HCT116 (cell line): Measurements from ENCODE around the gene MYO5C. TPM values are rescaled to one million over a fixed set of nuclear protein-coding genes. Genes with fewer than 3 reads are reported as not detected.

Source experiments
- ATAC-seq: fragments of 200-7000 bp; cut with Tn5 transposase; 2 replicates; pipeline ENCODE4 v1.9.1; 2020; ENCODE audit warnings: mild to moderate bottlenecking, moderate library complexity
- BruUV-seq: library from RNA; stranded (reverse); fragments of 400-500 nt; replicated peaks from 2 replicates; lab custom pipeline; 2021; lab: Mats Ljungman, UMichigan
- CTCF ChIA-PET: fragments of 300-600 bp; sonication (Branson Sonifier 250); formaldehyde crosslinking; loops from one replicate; lab custom pipeline; 2021; ENCODE audit warnings: antibody characterized with exemption; lab: Charles Lee
- POLR2A ChIA-PET: fragments of 300-600, 350-600 bp; sonication (Branson Sonifier 250); formaldehyde crosslinking; loops from one replicate; lab custom pipeline; 2021; ENCODE audit warnings: antibody characterized with exemption; lab: Charles Lee
- RAD21 ChIA-PET, 2 experiments: fragments of 300-600 bp; sonication (Branson Sonifier 250); formaldehyde crosslinking; loops; one replicate each; lab custom pipeline; 2023; ENCODE audit warnings: low total read pairs in 2 of 2; ENCODE audit not compliant: uncharacterized antibody in 2 of 2, unreplicated experiment in 2 of 2, low non-redundant PET in 1 of 2; lab: Charles Lee
- DNase-seq: peaks from one replicate; pipeline ENCODE4 v3.0.0-alpha.2; 2010; ENCODE audit warnings: low read depth, low spot score
- H2AFZ ChIP-seq: fragments of 200-600 bp; shearing (Covaris generic), sonication (generic); 2 replicates; pipeline ENCODE4 v1.6.1; 2017; ENCODE audit warnings: low read depth, mixed run types, mixed read lengths, antibody characterized with exemption, low read length; ENCODE audit not compliant: poor library complexity, severe bottlenecking
- H3K27ac ChIP-seq: 2 replicates; pipeline ENCODE4 v1.5.1; 2012; ENCODE audit warnings: low read depth, low read length
- H3K27me3 ChIP-seq: fragments of 200-600 bp; sonication (generic); 2 replicates; pipeline ENCODE4 v1.6.1; 2016; ENCODE audit warnings: mixed run types, low read length, mixed read lengths; ENCODE audit not compliant: insufficient read depth
- H3K36me3 ChIP-seq, 2 experiments: fragments of 200-500 bp in 1 of 2; fragments of 200-600 bp in 1 of 2; sonication (Bioruptor generic) in 1 of 2; sonication (generic) in 1 of 2; 2 replicates each; pipeline versions ENCODE4 v1.5.1 to v1.6.1; 2014 to 2016; ENCODE audit warnings: low read length in 2 of 2, inconsistent platforms in 1 of 2, mixed read lengths in 1 of 2, mixed run types in 1 of 2; ENCODE audit not compliant: insufficient read depth in 2 of 2, control insufficient read depth in 1 of 2
- H3K4me1 ChIP-seq, 2 experiments: fragments of 200-600 bp in 1 of 2; sonication (generic) in 1 of 2; 2 replicates each; pipeline versions ENCODE4 v1.5.1 to v1.6.1; 2012 to 2017; ENCODE audit warnings: low read length in 2 of 2, inconsistent platforms in 1 of 2, mild to moderate bottlenecking in 1 of 2, mixed read lengths in 1 of 2, mixed run types in 1 of 2, moderate library complexity in 1 of 2; ENCODE audit not compliant: insufficient read depth in 2 of 2, control insufficient read depth in 1 of 2
- H3K4me2 ChIP-seq: fragments of 200-600 bp; sonication (generic); 2 replicates; pipeline ENCODE4 v1.6.1; 2017; ENCODE audit warnings: mixed run types, low read length, mixed read lengths
- H3K4me3 ChIP-seq, 2 experiments: fragments of 200-600 bp in 1 of 2; sonication (generic) in 1 of 2; replicated peaks in 1 of 2; 2 replicates each; pipeline ENCODE4 v1.5.1; 2011 to 2016; ENCODE audit warnings: low read length in 2 of 2, control low read depth in 1 of 2, low read depth in 1 of 2, mild to moderate bottlenecking in 1 of 2, mixed read lengths in 1 of 2, mixed run types in 1 of 2
- H3K79me2 ChIP-seq: fragments of 200-600 bp; sonication (generic); 2 replicates; pipeline ENCODE4 v1.6.1; 2017; ENCODE audit warnings: mild to moderate bottlenecking, mixed run types, low read length, moderate library complexity, mixed read lengths; ENCODE audit not compliant: insufficient read depth
- H3K9ac ChIP-seq: fragments of 200-600 bp; sonication (generic); 2 replicates; pipeline ENCODE4 v1.6.1; 2016; ENCODE audit warnings: low read length, mixed read lengths
- H3K9me2 ChIP-seq: fragments of 200-600 bp; sonication (generic), shearing (Covaris generic); 2 replicates; pipeline ENCODE4 v1.6.1; 2017; ENCODE audit warnings: mixed run types, mild to moderate bottlenecking, moderate library complexity; ENCODE audit not compliant: insufficient read depth
- H3K9me3 ChIP-seq, 2 experiments: fragments of 200-500 bp in 1 of 2; fragments of 200-600 bp in 1 of 2; sonication (Bioruptor generic) in 1 of 2; sonication (generic) in 1 of 2; 2 replicates each; pipeline ENCODE4 v1.6.1; 2014 to 2017; ENCODE audit warnings: low read length in 2 of 2, mixed read lengths in 2 of 2, inconsistent platforms in 1 of 2, low read depth in 1 of 2, mild to moderate bottlenecking in 1 of 2, mixed run types in 1 of 2, moderate library complexity in 1 of 2; ENCODE audit not compliant: control insufficient read depth in 1 of 2, insufficient read depth in 1 of 2
- H4K20me1 ChIP-seq: fragments of 200-600 bp; sonication (generic), shearing (Covaris generic); 2 replicates; pipeline ENCODE4 v1.6.1; 2017; ENCODE audit warnings: mixed run types, mild to moderate bottlenecking, moderate library complexity; ENCODE audit not compliant: insufficient read depth
- CEBPB ChIP-seq: IDR thresholded peaks from 2 replicates; pipeline ENCODE4 v1.6.1; 2012; ENCODE audit warnings: low read depth
- EZH2 ChIP-seq: fragments of 200-600 bp; sonication (generic); IDR thresholded peaks from 2 replicates; pipeline ENCODE4 v1.6.1; 2017; ENCODE audit warnings: antibody characterized with exemption, mixed run types
- EZH2phosphoT487 ChIP-seq: fragments of 200-600 bp; IDR thresholded peaks from 2 replicates; pipeline ENCODE4 v1.6.1; 2018; ENCODE audit warnings: antibody characterized with exemption, borderline replicate concordance
- JUND ChIP-seq: IDR thresholded peaks from 2 replicates; pipeline ENCODE4 v1.6.1; 2012
- MAX ChIP-seq: IDR thresholded peaks from 2 replicates; pipeline ENCODE4 v1.6.1; 2012
- POLR2AphosphoS5 ChIP-seq: IDR thresholded peaks from 2 replicates; pipeline ENCODE4 v1.6.1; 2011; ENCODE audit warnings: mild to moderate bottlenecking, low read depth, low read length, moderate library complexity
- RAD21 ChIP-seq: IDR thresholded peaks from 2 replicates; pipeline ENCODE4 v1.6.1; 2012; ENCODE audit warnings: low read depth, mild to moderate bottlenecking
- SIN3A ChIP-seq: IDR thresholded peaks from 2 replicates; pipeline ENCODE4 v1.6.1; 2012; ENCODE audit warnings: low read depth
- SP1 ChIP-seq: IDR thresholded peaks from 2 replicates; pipeline ENCODE4 v1.6.1; 2012; ENCODE audit warnings: low read depth
- SRF ChIP-seq: IDR thresholded peaks from 2 replicates; pipeline ENCODE4 v1.6.1; 2012; ENCODE audit warnings: low read depth
- TCF7L2 ChIP-seq: IDR thresholded peaks from 2 replicates; pipeline ENCODE4 v1.7.0; 2011; ENCODE audit warnings: borderline replicate concordance, inconsistent platforms; ENCODE audit not compliant: insufficient read depth, insufficient read length; ENCODE audit errors: extremely low read depth
- YY1 ChIP-seq: IDR thresholded peaks from 2 replicates; pipeline ENCODE4 v1.6.1; 2011; ENCODE audit warnings: low read length, low read depth, moderate library complexity, mild to moderate bottlenecking; ENCODE audit not compliant: insufficient replicate concordance; ENCODE audit errors: extremely low read depth
- ZNF274 ChIP-seq: fragments of 200-500 bp; sonication (Bioruptor generic); IDR thresholded peaks from 2 replicates; pipeline ENCODE4 v1.6.1; 2014; ENCODE audit warnings: mild to moderate bottlenecking, low read depth, low read length, inconsistent platforms
- intact Hi-C: fragments of 100-400 bp; cut with micrococcal nuclease; formaldehyde crosslinking; loops from 2 replicates; pipeline ENCODE4 v1.10.0; 2022
- total RNA-seq: library from RNA; stranded (reverse); gene quantifications from one replicate; pipeline ENCODE4 v1.2.1, GENCODE V29; 2021; ENCODE audit not compliant: unreplicated experiment
- TF ChIP-seq, protein P1 (sequence below), 3 experiments: fragments of 200-600 bp in 1 of 3; sonication (generic) in 1 of 3; IDR thresholded peaks in 2 of 3; conservative IDR thresholded peaks in 1 of 3; 2 replicates each; pipeline ENCODE4 v1.5.1; 2012 to 2017; ENCODE audit warnings: low read depth in 2 of 3, low read length in 2 of 3, antibody characterized with exemption in 1 of 3, borderline replicate concordance in 1 of 3, control low read depth in 1 of 3, mild to moderate bottlenecking in 1 of 3, mixed read lengths in 1 of 3, mixed run types in 1 of 3, moderate library complexity in 1 of 3; ENCODE audit not compliant: insufficient read depth in 1 of 3

MYO5C gene
- total RNA-seq, 1 experiment from 2014 or later, result 34.0 TPM

DNA sequence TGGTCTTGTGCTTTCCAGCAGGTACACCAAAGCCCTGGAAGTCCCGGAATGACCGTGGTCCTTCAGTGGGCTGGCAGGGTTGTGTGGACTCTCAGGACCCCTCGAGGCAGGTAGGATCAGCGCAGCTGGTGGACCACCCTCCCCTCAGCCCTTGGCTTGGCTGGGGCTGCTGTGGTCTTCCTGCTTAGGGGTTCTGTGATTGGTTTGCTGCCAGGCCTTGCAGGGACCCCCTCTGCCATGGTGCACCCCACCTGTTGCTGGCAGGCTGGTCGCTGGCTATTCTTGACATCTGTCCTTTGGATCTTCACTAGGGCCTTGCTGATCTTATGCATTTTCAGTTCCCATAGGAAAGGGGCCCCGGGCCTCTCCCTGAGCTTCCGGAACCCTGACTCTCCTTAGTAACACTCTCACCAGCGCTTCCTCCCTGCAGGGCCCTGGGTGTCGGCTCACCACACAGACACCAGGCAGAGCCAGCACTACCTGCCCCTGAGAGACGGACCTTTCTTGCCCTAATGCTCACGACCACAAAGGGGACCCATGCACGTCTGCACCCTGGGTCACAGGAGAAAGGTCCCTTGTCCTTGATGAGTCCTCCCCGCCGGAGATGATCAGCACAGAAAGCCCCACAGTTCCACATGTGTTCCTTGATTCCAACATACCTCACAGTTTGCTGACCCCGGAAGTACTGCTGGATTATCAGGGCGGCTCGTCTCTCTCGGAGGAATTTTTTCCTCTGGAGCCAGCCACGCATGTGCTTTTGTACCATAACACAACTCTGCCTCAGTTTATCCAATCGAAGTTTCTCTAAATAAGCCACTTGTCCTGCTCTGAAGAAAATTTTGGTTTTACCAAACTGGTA is 51.7 kb downstream of the MYO5C start:
- no peaks in the 10 kb centered on the region for H3K9me2 ChIP-seq
- no peak overlapping the region for H3K9ac ChIP-seq
- H3K36me3 ChIP-seq, result peaks cover 27 to 46% of the 10 kb centered on the region in 2 experiments
- H3K79me2 ChIP-seq, result no peaks in the 10 kb centered on the region
- H3K4me1 ChIP-seq, result no peaks in the 10 kb centered on the region
- no peak for TF ChIP-seq ZNF274
- no peak for TF ChIP-seq CEBPB
- TF ChIP-seq POLR2AphosphoS5, result no peak
- ChIA-PET RAD21 (no interaction called here), POLR2A (no interaction called here), CTCF (no interaction called here)
- no peaks in the 10 kb centered on the region for H3K9me3 ChIP-seq
- H2AFZ ChIP-seq, result no peak overlapping the region
- H3K27me3 ChIP-seq, result no peaks in the 10 kb centered on the region
- DNase-seq (no peak), ATAC-seq (no peak)
- BruUV-seq, result no TSS peak
- H3K4me2 ChIP-seq, result no peak overlapping the region
- H3K27ac ChIP-seq, result no peak overlapping the region
- no peak overlapping the region for H3K4me3 ChIP-seq
- H4K20me1 ChIP-seq, result no peaks in the 10 kb centered on the region
- intact Hi-C loops, result no loop called here

GRCh38 chr15:52243286-52243685 is 52.3 kb downstream of the MYO5C start:
- ChIA-PET POLR2A (no interaction called here), RAD21 (no interaction called here), CTCF (no interaction called here)
- Histone ChIP-seq H3K4me3 (no peak overlapping the region), H3K9me3 (no peaks in the 10 kb centered on the region), H3K9ac (no peak overlapping the region), H3K4me1 (no peaks in the 10 kb centered on the region), H3K27me3 (no peaks in the 10 kb centered on the region), H4K20me1 (no peaks in the 10 kb centered on the region), H3K36me3 (peaks cover 22 to 43% of the 10 kb centered on the region in 2 experiments), H3K79me2 (no peaks in the 10 kb centered on the region), H2AFZ (no peak overlapping the region), H3K4me2 (no peak overlapping the region), H3K9me2 (no peaks in the 10 kb centered on the region), H3K27ac (no peak overlapping the region)
- DNase-seq, result no peak
- no peak for ATAC-seq
- no TSS peak for BruUV-seq
- intact Hi-C loops, result no loop called here
- TF ChIP-seq POLR2AphosphoS5, result no peak
- no peak for TF ChIP-seq EZH2phosphoT487
- no peak for TF ChIP-seq JUND
- TF ChIP-seq EZH2, result no peak
- no peak for TF ChIP-seq SIN3A
- TF ChIP-seq CEBPB, result no peak
- TF ChIP-seq RAD21, result no peak
- no peak for TF ChIP-seq SP1
- TF ChIP-seq TCF7L2, result no peak
- TF ChIP-seq MAX, result no peak
- no peak for TF ChIP-seq YY1
- no peak for TF ChIP-seq SRF
- TF ChIP-seq, protein P1, sequence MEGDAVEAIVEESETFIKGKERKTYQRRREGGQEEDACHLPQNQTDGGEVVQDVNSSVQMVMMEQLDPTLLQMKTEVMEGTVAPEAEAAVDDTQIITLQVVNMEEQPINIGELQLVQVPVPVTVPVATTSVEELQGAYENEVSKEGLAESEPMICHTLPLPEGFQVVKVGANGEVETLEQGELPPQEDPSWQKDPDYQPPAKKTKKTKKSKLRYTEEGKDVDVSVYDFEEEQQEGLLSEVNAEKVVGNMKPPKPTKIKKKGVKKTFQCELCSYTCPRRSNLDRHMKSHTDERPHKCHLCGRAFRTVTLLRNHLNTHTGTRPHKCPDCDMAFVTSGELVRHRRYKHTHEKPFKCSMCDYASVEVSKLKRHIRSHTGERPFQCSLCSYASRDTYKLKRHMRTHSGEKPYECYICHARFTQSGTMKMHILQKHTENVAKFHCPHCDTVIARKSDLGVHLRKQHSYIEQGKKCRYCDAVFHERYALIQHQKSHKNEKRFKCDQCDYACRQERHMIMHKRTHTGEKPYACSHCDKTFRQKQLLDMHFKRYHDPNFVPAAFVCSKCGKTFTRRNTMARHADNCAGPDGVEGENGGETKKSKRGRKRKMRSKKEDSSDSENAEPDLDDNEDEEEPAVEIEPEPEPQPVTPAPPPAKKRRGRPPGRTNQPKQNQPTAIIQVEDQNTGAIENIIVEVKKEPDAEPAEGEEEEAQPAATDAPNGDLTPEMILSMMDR (IDR thresholded peaks at IDR 0.05 in 2 of 3, conservative IDR thresholded peaks at IDR 0.05 in 1 of 3; ENCODE audit: borderline replicate concordance in 1 of 3, insufficient read depth in 1 of 3, low read depth in 2 of 3, low read length in 2 of 3), result no peak
- TF ChIP-seq ZNF274, result no peak
